ENCODE data around the gene TRIM39.
"Not testable (repeated sequence)": the region's sequence is repeated elsewhere in the genome, so short reads cannot be mapped to it uniquely, and the experiment has no call there.

Gene TRIM39

DNA sequence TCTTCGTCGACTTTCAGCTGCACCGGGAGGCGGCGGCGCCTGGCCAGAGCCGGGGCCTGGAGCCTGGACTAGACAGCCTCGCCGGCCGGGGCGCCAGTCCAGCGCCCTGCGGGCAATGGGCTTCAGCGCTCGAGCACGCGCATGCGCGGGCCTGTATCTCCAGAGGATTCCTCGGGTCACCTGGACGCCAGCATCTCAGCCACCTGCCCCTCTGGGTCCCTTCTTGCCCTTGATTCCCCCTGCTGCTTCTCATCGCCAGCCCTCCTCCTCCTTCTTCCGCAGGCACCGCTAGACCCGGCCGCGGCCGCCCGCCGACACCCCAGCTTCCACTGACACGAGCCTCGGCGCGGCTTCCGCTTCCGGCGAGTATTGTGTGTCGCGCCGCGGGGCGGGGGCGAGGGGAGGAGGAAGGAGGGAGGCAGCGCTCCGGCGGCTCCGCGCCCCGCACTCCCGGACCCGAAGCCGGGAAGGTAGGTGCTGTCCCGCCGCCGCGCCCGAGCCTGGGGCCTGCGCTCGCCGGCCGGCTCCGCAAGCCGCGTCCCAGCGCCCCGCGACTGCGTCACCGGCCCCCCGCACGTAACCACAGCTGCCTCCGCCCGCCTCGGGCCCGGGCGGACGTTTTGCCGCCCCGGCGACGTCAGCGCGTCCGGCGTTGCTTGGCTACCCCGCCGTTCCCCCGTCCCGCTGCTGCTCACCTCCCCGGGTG lies at the start of gene TRIM39:
TRIM39 (plus strand) TSS at position 402 of the 706 bp plus-strand sequence. CDS start 2,391 bp downstream, outside the sequence.
- peak; percentile 77 to 79 for DNase-seq (ENCODE audit: low read depth in 1 of 2, low spot score in 1 of 2)

DNA sequence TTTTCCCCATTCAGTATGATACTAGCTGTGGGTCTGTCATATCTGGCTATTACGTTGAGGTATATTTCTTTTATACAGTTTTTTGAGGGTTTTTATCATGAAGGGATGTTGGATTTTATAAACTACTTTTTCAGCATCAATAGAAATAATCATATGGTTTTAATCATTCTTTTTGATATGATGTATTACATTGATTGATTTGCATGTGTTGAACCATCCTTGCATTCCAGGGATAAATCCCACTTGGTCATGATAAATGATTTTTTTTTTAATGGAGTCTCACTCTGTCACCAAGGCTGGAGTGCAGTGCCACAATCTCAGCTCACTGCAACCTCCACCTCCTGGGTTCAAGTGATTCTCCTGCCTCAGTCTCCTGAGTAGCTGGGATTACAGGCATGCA lies 45.7 kb upstream of the TRIM39 start:
- DNase-seq (ENCODE audit: low read depth in 1 of 2, low spot score in 1 of 2) = not testable (repeated sequence)

DNA sequence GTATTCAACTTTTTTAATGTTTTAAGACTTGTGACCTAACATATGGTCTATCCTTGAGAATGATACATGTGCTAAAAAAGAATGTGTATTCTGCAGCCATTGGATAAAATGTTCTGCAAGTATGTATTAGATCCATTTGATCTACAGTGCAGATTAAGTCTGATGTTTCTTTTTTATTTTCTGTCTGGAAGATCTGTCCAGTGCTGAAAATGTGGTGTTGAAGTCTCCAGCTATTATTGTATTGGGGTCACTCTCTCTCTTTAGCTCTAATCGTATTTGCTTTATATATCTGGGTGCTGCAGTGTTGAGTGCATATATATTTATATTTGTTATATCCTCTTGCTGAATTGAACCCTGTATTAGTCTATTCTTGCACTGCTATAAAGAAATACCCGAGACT lies 44.2 kb upstream of the TRIM39 start:
- no peak for DNase-seq (ENCODE audit: low read depth in 1 of 2, low spot score in 1 of 2)

DNA sequence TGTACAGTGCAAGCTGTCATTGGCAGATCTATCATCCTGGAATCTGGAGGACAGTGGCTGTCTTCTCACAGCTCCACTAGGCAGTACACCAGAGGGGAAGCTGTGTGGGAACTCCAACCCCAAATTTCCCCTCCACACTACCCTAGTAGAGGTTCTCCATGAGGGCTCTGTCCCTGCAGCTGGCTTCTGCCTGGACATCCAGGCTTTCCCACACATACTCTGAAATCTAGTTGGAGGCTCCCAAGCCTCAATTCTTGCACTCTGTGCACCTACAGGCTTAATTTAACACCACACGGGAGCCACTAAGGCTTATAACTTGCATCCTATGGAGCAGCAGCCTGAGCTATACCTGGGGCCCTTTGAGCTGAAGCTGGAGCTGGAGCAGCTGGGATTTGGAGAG lies 43.0 kb upstream of the TRIM39 start:
- DNase-seq (ENCODE audit: low read depth in 1 of 2, low spot score in 1 of 2) = no peak

DNA sequence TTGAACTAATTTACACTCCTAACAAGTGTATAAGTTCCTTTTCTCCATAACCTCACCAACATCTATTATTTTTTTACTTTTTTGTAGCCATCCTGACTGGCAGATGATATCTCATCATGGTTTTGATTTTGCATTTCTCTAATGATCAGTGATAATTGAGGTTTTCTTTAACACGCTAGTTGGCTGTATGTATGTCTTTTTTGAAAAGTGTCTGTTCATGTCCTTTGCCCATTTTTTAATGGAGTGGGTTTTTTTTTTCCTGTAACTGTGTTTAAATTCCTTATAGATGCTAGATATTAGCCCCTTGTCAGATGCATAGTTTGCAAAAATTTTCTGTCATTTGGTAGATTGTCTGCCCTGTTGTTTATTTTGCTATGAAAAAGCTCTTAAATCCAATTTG lies 39.6 kb upstream of the TRIM39 start:
- DNase-seq (ENCODE audit: low read depth in 1 of 2, low spot score in 1 of 2) = no peak

DNA sequence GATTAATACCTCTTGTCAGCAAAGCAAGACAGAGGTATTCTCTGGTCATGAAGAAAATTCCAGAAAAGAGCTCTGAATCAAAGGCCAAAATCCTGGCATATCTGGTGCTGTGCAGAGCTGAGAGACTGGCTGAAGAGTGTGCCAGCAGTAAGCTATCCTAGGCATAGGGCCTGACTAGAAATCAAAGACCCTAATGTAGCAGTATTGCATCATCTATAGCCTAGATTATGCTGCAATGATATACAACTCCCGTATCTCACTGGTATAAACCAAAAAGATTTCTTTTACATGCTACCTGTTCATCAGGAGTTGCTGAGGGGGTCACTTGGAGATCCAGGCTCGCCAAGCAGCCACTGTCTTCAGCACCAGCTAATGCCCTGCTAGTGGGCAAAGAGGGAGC lies 30.9 kb upstream of the TRIM39 start:
- no peak for DNase-seq (ENCODE audit: low read depth in 1 of 2, low spot score in 1 of 2)

DNA sequence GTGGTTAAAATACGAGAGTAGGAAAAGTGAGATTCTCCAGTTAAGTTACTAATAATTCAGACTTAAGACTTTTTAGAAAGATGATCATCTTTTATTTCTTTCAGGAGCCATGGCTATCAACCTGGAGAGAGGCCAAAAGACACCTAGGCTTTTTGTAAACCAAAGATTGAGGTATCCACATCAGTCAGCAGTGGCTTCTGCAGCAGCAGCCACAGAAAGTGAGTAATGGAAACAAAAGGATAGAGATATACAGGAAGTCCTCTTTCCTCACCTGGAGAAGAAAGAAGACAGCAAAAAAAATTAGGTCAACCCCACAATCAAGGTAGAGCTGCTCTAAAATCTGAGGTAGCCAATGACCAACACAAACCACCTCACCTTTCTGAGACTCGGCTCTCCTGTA lies 22.7 kb upstream of the TRIM39 start:
- no peak for DNase-seq (ENCODE audit: low read depth in 1 of 2, low spot score in 1 of 2)

DNA sequence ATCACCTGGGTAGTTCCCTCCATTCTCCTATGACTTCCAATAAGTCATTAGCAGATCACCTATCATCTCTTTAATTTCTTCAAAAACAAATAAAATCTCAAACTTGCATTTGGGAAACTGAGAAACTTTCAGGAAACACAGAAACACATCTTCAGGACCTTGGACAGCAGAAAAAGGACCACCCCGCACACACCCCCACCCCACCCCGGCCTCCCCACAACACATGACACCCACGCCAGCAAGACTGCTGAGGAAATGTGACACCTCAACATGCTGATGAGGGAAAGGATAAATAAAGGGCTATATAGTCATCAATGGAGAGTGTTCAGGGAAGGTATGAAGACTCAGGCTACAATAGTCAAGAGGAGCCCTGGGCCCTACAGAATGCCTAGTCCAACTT lies 15.6 kb upstream of the TRIM39 start:
- no peak for DNase-seq (ENCODE audit: low read depth in 1 of 2, low spot score in 1 of 2)

DNA sequence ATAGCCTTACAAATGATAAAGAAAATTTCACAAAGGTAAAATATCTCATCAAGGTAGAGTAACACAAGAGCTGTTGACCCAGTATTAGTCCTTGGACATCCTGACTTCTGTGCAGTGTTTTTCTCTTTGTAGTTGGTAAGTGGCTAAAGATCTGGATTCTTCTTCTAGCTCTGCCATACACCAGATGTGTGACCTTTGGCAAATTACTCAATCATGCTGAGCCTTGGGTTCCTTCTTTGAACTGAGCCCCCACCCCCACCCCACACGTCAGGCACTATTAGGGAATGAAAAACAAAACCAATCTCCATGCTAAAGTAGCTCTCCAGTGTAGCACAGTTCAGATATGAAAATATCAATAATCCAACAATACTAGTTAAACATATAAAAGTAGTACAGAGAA lies 15.1 kb upstream of the TRIM39 start:
- DNase-seq (ENCODE audit: low read depth in 1 of 2, low spot score in 1 of 2) = no peak

DNA sequence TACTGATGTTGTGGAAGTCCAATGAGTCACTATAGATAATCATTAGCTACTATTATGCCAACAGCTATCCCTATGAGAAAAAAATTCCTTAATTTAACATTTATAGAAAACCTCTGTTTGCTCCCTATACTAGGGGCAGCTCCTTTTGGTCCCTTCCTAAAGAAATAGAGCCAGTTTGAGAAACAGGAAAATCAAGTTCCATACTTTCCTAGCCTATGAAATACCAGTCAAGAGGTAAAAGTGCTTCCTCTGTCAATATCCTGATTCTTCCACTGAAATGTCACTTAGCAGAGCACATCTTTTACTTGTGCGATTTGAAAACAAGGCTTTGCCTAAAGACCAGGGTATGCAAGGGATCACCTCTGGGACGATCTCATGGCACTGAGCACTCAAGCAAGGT lies 14.5 kb upstream of the TRIM39 start:
- DNase-seq (ENCODE audit: low read depth in 1 of 2, low spot score in 1 of 2) = no peak

DNA sequence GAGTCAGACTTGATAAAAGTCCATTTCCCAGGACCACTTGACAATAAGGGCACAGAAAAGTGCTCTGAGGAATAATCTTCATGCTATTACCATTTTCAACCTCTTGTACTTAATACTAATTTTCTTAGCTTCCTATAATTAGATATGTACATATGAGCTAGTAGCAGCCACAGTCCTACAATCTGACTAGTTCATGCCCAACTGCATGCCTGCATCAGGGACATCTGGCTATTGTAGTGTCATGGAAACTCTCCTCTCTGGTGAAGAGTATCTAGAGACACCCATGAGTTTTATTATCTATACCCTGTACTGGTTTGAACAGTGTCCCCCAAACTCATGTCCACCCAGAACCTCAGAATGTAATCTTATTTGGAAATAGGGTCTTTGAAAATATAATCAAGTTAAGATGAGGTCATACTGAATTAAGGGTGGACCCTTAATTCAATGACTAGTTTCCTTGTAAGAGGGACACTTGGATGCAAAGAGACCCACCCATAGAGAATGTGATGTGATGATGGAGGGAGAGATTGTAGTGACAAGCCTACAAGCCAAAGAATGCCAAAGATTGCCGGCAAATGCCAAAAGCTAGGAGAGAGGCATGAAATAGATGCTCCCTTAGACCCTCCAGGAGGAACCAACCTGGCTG lies 13.9 kb upstream of the TRIM39 start:
- no peak for DNase-seq (ENCODE audit: low read depth in 1 of 2, low spot score in 1 of 2)

DNA sequence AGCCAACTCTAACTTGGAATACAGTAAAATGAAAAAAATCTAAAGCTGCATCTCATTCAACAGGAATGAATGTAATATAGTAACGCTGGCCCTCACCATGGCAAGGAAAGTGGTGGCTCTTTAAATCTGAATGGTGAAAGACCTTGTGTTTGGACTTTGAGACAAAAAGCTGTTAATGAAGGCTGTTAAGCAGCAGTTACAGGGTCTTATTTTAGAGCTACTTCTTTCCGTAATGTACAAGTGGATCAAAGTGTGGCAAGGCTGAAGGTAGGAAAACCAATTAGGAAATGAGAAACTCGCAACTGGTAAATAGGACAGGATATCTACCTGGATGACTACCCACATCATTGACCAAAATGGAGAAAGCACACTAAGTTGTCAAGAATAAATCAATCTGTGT lies 11.6 kb upstream of the TRIM39 start:
- DNase-seq (ENCODE audit: low read depth in 1 of 2, low spot score in 1 of 2) = no peak

DNA sequence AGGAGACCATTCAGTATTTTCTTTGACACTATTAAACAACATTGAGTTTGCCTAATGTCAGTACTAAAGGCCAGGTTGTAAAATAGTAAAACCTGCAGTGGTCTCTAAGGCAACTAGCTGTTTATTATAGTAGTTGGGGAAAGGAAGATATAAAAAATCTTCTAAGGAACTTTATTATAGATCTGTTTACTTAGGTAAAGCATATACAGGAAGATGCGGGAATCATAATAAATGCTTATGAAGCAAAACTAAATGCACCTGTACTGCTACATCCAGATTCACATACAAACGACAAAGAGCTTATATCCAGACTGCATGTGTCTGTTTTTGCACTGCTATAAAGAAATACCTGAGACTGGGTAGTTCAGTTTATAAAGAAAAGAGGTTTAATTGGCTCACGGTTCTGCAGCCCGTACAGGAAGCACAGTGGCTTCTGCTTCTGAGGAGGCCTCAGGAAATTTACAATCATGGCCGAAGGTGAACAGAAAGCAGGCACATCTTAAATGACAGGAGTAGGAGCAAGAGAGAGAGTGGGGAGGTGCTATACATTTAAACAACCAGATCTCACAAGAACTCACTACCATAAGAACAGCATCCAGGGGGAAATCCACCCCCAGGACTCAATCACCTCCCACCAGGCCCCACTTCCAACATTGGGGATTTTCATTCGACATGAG lies 8.7 kb upstream of the TRIM39 start:
- DNase-seq (ENCODE audit: low read depth in 1 of 2, low spot score in 1 of 2) = no peak

DNA sequence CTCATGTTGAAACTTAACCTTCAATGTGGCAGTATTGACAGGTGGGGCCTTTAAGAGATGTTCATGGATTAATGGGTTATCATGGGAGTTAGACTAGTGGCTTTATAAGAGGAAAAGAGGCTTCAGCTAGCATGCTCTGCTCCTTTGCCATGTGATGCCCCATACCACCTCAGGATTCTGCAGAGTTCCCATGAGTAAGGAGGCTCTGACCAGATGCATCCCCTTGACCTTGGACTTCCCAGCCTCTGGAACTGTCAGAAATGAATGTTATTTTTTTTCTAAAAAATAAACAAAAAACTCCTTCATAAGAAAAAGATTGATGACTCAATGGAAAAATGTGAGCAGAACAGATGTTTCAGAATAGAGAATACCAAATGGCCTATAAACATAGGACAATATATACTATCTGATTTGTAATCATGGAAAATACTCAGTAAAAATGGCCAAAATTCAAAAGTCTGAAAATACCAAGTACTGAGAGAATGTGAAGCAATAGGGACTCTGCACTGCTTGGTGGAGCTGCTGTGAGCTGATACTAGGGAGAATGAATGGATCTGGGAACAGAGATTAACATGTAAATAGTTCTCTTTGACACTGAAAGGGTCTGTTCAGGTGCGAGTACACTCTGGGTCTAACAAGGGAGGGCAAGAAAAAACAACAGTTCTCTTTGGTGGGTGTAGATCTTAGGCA lies 7.4 kb upstream of the TRIM39 start:
- no peak for DNase-seq (ENCODE audit: low read depth in 1 of 2, low spot score in 1 of 2)

DNA sequence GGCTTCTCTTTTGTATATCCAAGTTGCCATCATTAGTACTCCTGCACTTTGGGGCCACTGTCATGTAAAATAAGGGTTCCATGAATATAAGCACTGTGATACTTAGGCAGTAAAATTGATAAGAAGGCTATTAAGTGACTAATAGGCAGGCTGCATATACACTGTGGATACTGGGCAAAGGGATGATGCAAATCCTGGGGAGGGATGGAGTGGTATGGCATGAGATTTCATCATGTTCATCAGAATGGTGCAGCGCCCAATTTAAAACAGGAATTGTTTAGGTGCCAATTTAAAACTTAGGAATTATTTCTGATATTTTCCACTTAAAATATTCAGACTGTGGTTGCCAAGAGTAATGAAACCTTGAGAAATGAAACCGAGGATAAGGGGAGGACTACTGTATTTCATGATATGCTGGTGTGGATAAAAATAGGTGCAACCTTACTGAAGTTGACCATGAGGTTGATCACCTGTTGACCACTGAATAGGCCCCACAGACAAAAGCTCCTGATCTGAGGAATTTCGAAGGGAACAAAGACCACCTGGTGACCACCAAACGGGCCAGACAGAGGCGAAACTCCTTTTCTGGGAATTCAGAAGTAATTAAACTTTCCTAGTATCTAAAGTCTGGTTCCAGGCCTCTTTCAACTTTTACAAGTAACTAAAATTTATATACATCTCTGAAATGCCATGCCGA lies 4.9 kb upstream of the TRIM39 start:
- no peak for DNase-seq (ENCODE audit: low read depth in 1 of 2, low spot score in 1 of 2)

DNA sequence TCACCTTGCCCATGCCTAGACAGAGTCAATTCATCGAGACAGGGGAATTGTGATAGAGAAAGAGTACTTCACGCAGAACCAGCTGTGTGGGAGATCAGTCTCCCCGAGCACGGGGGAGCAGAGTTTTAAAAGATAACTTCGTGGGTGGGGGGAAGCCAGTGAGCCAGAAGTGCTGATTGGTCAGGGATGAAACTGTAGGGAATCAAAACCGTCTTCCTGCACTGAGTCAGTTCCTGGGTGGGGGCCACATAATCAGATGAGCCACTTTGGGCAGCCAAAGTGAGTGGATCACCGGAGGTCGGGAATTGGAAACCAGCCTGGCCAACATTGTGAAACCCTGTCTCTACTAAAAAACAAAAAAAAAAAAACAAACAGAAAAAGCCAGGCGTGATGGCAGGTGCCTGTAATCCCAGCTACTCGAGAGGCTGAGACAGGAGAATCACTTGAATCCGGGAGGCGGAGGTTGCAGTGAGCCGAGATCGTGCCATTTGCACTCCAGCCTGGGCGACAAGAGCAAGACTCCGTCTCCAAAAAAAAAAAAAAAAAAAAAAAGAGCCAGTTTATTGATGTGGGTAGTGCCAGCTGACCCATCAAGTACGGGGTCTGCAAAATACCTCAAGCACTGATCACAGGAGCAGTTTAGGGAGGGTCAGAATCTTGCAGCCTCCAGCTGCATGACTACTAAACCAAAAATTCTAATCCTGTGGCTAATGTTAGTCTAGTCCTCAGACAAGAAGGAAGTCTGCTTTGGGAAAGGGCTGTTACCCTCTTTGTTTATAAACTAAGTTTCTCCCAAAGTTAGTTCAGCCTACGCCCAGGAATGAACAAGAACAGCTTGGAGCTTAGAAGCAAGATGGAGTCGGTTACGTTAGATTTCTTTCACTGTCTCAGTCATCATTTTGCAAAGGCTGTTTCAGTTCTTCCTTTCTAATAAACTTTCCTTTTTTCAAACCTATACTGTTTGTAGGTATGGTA lies 3.9 kb upstream of the TRIM39 start:
- DNase-seq (ENCODE audit: low read depth in 1 of 2, low spot score in 1 of 2) = no peak

DNA sequence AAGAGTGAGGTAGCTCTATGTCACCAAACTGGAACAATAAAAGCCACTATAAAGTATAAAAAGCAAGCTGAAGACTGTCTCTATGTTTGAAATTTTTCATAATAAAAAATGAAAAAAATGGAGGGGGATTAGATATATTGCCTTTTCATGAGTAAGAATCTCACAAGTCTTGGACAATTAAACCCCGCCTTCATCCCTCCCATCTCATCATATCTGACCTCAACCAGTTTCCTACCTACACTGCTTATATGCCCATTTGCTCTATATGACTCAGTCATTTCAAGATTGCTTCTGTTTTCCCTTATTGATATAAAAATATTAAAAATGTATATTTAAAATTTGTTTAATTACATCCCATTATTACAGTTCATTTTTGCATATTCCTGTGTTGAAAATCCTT lies 2.9 kb upstream of the TRIM39 start:
- DNase-seq (ENCODE audit: low read depth in 1 of 2, low spot score in 1 of 2) = no peak

DNA sequence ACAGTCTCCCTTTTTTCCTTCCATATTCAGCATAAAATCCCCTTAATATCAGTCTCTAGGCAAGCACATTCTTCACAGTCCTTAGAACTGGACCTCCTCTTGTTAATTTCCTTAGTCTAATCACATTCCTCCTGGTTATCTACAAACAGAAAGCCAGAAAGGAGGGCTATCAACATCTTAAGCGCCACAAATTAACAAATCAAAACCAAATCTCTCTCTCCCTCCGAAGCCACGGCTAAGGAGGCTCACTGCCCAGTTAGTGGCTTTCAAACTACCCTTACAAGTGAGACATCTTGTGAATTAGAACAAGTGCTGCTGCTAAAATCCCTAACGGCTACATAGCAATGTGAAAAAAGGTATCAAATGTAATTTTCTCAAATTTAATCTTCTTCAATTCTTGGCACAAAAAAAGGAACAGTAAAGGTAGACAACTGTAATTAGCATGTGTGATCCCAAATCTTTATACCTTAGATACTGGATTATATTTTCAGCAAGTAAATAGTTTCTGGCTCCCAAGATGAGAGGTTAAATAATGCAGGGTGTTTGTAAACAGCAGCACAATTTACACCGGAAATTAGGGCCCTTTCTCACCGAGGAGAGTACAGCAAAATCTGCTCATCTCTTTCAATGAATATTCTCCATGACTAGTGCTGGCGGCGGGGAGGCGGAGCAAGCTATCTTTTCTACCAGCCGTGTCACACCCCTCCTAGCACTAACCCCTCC lies 1.4 kb upstream of the TRIM39 start:
- DNase-seq (ENCODE audit: low read depth in 1 of 2, low spot score in 1 of 2) = peak in 1 of 2 donors; percentile 86

DNA sequence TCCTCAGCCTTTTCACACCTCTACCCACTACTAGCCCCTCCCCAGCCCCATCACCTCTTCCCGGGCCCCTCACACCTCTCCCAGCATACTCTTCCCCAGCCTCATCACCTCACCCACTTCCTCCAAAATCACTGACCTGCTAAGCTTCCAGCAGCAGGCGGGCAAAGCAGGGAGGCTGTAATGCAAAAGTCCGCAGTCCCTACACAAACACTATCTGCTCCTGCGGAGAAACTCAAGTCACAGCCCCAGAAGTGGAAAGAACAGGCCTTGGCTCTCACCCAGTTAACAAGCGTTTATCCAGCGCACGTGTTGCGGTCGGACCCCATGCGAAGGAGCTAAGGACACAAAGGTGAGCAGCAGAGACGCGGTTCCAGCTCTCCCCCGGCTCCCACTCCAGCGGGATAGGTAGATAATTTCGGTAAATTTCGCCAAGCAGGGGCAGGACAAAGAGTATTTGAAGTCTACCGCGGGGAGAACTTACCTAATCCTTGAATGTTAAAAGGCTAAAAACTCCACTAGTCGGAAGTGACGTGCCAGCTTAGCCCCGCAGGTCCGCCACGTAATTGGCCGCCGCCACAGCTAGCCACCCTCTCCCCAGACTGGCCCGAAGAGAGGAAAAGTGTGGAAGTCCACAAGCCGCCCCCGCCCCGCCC lies 728 bp upstream of the TRIM39 start:
- DNase-seq (ENCODE audit: low read depth in 1 of 2, low spot score in 1 of 2) = peak; percentile 61 to 66

Measured in activated CD4-positive, alpha-beta T cell treated with anti-CD3 and anti-CD28 coated beads, Interleukin-2, amount 50 U/mL, for 24 hours (primary cell).